GM21447 (cell line): Measurements from ENCODE around the gene NKAIN1.

Experiments used
- ATAC-seq: cut with Tn5 transposase; IDR thresholded peaks from one replicate; pipeline ENCODE4 v1.9.1; 2021; ENCODE audit not compliant: unreplicated experiment

The NKAIN1 gene

DNA sequence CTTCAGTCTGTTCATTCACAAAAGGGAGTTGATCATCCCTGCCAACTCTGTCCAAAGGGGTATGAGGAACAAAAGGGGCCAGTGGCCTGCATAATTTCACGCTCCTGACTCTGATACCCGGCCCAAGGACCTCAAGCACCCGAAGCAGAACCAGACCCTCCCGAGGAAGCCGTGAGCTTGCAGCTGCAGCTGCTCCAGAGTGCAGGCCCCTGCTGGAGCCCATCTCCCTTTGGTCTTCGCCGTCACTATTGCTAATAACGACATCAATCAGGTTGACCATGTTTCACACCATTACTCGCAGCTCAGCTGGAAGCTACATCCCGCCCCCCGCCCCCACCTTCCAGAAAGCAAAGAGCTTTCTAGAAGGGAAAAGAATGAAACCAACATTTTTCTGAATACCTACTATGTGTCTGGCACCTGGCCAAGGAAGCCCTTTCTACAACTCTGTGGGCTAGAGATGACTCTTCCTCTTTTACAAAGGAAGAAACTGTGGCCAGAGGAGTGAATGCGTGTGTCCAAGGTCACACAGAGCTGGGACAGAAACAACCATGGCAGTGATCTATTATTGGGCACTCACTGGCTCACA lies 5.5 kb downstream of the NKAIN1 start:
- ATAC-seq, result no peak

DNA sequence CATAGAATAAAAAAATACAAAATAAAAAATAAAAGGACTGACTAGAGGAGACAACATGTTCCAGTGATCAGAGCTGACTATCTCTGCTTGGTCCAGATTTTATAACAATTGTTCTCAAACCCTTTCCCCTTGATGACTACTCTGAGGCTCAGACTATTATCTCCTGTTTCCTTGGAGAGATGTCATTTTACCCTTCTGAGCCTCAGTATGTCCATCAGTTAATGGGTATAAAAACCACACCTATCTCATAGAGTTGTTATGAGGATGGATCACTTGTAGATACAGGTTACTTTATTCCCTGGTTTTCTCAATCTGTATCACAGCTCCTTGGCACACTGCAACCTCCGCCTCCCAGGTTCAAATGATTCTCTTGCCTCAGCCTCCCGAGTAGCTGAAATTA lies 7.0 kb downstream of the NKAIN1 start:
- ATAC-seq, result no peak

DNA sequence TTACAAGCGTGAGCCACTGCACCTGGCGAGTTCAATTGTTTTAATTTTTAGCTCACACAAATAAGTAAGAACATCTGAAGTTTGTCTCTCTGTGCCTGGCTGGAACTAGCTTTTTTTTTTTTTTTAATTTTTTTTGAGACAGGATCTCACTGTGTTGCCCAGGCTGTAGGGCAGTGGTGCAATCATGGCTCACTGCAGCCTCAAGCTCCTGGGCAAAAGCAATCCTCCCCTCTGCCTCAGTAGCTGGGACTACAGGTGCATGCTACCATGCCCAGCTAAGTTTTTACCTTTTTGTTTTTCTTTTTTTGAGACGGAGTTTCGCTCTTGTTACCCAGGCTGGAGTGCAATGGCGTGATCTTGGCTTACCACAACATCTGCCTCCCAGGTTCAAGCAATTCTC lies 7.9 kb downstream of the NKAIN1 start:
- no peak for ATAC-seq

DNA sequence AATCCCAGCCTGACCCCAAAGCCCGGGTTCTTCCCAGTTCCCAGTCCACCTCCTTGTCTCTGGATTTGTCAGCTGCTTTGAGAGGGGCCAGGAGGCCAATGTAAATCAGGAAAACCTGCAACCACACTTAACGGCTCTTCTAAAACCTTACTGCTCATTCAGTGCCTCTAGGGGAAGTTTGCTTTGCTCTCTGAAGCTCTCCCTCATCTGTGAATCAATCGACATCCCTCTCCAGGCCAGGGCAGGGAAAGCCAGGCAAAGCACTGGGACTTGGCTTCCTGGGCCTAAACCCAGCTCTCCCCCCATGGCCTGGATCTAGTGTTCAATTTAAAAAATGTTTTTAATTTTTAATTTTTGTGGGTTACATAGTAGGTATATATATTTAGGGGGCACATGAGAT lies 9.3 kb downstream of the NKAIN1 start:
- no peak for ATAC-seq

DNA sequence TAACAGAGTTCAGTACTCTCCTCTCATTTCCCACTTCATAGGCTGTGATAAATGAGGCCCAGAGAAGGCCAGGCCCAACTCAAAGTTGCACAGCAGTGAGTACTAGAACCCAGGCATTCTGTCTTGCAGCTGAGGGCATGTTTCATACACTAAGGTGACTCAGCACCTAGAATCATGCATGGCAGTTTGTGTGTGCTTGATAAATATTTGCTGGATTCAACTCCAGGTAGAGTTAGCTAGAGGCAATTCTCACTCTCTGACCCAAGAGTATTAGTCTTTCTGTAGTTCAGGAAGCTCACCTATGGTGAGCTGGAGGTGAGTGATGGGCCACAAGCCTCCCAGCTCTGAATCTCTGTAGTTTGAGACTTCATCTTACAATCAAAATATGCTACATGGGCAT lies 10.7 kb downstream of the NKAIN1 start:
- ATAC-seq, result no peak

DNA sequence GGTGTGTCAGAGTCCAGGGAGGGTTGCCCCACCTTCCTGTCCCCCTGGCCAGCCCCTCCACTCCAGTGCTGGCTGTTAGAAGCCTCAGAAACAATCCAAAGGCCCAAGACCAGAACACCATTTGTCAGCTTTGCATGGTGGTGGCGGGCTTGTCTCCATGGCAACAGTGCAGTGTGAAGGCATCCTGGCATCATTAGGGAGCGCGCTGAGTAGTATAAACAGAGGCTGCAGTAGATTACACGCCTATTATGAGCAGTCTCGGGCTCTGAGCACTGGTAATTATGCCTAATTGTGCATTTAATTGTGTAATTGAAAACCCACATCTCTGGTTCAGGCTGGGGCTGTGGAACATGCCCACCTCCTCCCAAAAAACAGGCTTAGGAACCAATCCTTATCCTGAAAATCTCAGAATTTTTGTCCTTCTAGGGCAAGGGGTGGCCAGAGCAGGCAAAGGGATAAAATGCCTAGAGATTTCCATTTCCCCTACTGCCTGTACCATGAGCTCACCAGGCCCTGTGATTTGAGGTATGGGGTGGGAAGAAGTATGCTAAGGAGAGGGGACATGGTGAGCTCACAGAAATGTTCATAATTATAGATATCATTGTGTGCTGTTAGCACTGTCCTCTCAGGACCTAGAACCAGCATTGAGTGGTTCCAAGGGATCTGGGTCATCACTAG lies 11.7 kb downstream of the NKAIN1 start:
- ATAC-seq, result no peak

DNA sequence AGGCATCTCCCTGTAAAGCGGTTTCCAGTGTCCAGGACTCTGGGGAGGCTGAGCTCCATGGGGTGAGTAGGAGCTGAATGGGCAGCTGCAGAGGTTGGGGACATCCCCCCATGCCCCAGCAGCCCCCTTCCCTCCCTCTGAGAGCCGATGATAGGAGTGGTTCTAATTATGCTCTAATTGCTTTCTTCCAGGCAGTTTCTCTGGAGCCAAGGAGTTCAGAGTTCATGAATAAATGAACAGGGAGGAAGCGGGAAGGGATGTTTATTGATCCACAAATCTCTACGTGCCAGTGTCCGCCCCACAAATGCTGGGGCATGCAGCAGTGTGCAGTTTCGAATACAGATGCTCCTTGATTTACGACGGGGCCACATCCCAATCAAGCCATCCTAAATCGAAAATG lies 15.6 kb downstream of the NKAIN1 start:
- ATAC-seq, result no peak

DNA sequence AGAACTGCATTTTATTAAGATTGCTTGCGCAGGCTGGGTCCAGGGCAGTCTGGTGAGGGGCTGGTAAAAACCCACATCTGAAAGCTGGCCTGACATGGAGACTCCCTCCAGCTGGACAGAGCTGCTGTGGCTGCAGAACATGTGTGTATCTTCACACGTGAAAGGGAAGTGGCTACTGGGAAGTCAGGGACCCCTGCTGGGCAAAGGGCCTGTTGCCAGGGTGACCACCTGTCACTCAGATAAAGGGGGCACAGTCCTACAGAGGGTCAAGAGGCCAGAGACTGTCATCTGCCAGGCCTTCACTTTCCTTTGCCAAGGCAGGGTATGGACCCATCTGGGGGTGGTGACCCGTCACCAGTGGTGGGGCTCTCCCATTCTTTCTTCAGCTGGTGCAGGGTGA lies 17.5 kb downstream of the NKAIN1 start:
- no peak for ATAC-seq

DNA sequence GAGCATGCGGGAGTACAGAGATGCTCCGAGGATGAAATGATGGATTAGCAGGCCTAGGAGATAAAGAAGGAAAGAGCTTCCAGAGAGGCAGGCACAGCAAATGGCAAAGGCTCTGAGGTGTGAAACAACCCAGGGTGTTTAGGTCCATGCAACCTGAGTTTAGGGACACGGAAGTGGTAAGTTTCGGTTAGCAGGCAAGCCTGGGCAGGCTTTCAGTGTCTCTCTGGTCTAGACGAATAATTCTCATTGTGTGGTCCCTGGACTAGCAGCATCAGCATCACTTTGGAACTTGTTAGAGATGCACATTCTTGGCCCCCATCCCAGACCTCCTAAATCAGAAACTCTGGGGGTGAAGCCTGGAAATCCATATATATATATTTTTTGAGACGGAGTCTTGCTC lies 18.6 kb downstream of the NKAIN1 start:
- no peak for ATAC-seq

DNA sequence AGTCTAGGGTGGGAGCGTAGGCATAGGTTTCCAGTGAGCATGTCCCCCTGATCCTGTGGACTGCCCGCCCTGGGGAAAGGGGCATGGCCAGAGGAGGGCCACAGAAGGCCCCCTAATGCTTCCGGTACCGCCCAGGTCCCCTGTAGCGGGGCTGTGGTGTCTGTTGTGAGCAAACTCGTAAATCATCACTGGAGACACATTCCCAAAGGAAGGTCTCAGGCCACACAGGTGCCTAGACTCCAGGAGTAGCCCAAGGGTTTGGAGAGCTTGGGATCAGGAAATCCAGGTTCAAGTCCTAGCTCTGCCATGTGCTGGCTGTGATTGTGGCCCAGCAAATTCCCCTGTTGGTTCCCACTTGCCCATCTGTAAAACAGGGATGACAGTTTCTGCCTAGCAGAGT lies 20.2 kb downstream of the NKAIN1 start:
- no peak for ATAC-seq

DNA sequence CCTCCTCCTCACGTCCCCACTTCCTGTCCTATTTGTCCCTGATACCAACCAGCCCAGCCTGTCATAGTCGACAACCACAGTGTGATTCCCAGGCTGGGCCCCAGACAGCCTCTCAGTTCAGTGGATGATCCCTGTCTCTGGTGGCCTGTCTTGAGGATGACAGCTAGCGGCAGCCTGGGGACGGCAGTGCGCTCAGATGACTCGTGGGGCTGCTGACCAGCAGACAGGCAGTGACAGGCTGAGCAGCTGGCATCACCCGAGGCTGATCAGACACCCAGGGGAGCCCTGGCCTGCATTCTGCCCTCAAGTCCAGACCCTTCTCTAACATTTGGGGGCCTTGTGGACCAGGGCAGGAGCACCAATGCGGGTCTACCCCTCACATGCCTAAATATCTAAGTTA lies 21.0 kb downstream of the NKAIN1 start:
- ATAC-seq, result no peak

DNA sequence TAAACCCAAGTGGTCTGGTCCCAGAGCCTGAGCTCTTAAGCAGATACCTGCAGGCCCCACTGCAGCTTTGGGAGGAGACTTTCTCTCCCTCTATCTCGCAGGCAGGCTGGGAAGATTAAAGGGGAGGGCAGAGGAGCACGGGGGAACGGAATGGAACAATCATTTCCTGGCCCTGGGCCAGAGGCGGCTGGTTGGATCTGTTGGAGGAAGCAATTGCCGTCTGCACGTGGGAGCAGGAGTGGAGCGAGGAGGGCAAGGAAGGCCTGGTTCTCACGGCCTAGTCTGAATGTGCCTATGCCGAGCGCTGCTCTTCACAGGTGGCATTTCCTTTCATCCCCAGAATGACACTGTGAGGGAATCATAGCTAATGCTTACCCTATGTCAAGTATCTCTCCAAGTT lies 23.7 kb downstream of the NKAIN1 start:
- no peak for ATAC-seq

DNA sequence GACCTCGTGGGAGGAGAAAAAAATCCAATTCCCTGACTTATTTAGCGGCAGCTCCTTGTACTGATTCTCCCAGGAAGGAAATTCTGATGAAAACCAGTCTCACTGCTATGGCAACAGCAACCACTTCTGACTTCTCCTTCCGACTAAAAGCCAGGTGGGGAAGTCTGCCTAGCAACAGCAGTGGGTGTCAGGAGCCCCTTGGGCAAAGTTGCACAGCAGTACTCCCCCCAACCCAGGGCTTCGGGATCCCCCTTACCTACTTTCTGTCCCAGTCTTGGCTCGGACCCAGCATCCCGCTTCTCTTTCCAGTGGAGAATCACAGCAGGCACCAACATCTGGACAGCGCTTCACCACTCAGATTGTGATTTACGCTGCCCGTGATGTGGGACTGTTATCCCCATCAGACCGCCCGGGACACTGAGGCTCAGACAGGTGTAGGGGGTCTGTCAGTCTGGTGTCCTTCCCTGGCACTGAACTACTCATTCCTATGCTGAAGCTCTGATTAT lies 24.6 kb downstream of the NKAIN1 start:
- no peak for ATAC-seq

DNA sequence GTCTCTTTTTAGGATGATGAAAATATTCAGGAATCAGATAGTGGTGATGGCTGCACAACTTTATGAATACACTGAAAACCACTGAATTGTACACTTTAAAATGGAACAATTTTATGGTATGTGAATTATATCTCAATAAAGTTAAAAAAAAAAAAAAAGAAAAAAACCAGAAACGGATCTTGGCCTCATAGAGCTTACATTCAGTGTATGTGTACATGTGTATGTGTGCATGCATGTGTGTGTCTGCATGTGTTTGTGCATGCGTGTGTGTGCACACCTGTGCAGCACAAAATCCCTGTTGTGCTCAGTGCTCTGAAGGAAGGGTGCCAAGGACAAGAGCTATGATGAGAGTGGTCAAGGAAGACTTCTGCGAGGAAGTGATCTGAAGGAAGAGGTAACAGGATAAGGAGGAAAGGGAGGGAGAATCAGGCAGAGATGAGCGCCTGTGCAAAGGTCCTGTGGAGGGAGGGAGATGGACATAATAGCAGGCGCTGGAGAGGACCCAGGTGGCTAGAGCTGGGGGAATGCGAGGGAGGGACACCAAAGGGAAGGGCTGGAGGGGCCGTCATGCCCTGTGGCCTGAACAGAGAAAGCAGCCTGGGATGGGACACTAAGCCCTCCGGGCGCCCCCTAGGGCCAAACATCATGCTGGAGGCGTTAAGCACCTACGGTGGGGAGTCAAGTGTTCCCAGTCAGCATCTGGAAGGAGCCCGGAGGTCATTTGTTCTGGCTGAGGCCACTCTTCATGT lies 25.2 kb downstream of the NKAIN1 start:
- ATAC-seq, result no peak

DNA sequence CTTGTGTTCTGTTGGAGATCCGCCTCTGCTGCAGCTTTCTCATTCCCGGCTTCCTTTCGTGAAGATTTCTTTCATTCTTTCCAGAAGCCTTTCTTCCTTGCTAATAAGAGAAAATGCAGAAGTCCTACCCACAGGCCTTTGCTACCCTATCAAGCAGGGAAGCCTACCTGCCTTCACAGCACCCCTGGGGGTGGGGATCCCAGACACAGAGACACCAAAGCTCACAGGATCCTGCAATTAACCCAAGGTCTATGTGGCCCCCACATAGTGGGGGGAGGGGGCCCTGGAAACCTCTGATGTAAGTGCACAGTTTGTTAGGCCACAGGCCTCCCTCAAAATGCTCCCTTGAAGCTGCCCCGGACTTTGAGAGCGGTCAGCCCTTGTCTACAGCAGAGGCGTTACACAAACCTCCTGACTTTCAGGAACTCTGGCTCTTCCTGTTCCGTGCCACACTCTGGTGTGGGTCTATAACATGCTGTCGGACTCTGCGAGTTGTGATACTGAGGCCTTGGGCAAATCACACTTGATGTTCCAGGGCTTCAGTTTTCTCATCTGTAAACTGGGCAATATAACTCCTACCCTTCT lies 31.2 kb downstream of the NKAIN1 start:
- ATAC-seq, result no peak

DNA sequence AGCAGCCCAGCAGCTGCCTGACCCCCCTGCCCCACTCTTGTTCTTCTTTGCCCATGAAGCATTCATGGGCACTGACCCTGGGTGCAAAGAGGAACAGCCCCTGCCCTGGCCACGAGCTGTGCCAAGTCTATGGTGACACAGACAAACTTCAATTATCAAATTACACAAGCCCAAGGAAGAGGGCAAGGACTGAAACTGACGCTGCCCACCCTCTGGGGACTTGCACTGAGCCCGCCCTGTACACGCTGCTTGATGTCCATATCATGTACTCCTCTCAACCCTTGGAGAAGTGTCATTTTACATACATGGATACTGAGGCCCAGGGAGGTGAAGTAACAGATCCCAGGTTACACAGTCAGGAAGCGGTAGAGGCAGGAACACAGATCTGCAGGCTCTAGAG lies 32.1 kb downstream of the NKAIN1 start:
- ATAC-seq, result no peak

DNA sequence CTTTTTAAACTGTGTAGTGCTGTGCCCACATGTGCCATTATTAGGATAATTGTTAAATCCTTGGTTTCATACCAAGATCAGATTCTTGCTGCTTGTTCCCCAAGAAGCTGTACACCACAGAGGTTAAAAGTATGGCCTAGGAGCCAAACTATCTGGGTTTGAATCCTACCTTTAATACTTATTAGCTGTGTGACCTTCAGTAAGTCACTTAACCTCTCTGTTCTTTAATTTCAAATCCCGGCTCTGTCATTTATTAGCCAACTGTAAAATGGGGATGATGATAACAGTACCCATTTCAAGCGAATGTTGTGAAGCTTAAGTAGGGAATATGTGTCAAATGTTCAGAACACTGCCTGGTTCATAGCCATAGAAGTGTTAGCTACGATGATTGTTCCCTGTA lies 32.6 kb downstream of the NKAIN1 start:
- no peak for ATAC-seq

DNA sequence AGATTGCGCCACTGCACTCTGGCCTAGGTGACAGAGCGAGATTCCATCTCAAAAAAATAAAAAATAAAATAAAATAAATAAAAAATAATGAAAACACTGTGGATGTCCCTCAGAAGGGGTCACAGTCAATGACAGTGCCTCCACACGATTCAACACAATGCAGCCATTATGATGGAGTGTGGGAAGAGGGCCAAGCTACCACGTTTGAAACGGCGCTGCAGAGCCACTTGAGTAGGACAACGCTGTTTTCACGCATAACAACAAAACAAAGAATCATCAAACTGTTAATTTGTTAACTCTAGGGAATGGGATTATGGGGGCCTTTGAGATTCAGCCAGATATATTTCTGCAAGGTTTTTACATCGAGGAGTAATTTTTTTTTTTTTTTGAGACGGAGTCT lies 36.5 kb downstream of the NKAIN1 start:
- no peak for ATAC-seq

DNA sequence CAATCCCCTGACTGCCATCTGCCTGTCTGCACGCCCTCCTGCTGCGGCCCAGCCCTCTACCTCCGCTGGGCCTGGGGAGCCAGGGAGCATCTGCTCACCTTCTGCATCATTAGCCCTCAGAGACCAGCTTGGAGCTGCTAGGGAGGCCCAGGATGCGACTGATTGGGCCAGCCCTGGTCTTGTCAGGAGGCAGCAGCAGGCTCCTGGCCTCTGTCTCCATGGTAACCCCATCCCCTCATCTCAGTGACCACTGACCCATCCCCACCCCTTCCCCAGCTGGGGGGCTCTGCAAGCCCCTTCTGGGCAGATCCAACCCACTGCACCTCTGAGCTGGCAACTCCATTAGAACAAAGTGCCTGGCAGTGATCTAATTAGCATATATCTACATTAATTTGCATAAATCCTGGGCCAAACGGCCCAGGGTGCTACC lies 37.7 kb downstream of the NKAIN1 start:
- ATAC-seq, result no peak

DNA sequence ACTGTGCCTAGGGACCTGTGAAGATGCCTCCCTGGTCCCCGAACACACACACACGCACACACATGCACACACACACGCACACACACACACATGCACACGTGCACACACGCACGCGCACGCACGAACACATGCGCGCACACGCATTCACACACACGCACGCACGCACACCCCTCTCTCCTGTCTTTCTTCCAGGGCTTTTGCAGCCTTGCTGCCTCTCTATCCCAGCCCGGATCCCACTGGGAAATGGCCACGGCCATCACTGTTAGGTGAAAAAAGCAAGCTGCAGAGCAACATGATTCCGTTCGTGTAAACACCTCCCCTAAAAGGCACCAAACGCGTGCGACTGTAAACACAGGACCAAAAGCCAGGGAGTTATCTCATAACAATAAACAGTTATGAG lies 39.7 kb downstream of the NKAIN1 start:
- no peak for ATAC-seq

DNA sequence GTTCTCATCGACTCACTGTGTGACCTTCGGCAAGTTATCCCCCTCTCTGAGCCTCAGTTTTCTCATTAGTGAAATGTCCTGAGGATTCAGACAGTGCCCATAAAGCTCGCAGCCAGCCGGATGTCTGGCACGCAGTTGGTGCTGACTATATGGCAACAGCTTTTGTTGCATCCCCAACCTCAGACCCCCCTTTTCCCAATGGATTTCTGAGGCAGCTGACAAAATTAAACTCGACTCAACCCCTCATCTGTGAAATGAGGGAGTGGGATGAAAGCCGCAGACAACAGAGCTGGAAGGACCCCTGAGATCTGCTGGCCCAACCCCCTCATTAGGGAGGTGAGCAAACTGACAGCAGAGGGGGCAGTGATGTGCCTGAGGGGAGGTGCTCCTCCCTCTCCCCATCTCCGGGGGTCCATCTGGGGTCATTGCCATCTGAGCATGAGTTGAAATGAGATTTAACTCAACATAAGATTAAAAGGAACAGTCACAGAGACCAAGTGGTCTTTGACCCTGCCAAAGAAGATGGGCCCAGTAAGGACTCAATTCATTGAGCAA lies 40.4 kb downstream of the NKAIN1 start:
- no peak for ATAC-seq

DNA sequence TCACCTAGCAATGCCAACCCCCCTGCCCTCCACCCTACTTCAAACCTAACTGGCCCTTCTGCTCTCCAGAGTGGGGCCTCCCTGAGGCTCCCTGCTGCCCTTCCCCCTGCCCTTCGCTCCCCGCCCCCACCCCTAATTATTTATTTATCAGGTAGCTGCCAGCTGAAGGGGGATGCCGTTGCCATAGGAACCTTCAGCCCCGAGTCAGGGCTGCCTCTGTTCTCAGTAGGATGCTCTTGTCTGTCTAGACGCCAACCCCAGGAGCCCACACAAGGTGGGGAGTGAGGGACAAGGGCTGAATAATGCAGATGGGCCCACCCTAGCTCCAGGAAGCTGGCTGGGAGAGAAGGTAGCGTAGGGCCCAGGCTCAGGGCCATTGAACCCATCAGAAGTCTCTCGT lies 41.1 kb downstream of the NKAIN1 start:
- no peak for ATAC-seq
